SK-N-SH (cell line): ENCODE measurements around the gene ZMYND19. TPM values are rescaled to one million over a fixed set of nuclear protein-coding genes. Genes with fewer than 3 reads are reported as not detected.

Source experiments
- CTCF ChIA-PET: fragments of 300-600, 350-600 bp; formaldehyde crosslinking; extraction: SDS; loops from one replicate; lab custom pipeline; 2021; lab: Yijun Ruan, JAX
- POLR2A ChIA-PET: fragments of 350-600 bp; sonication (Branson Sonifier 250); formaldehyde crosslinking; extraction: SDS; loops from one replicate; lab custom pipeline; 2020; ENCODE audit warnings: antibody characterized with exemption, inconsistent platforms; lab: Yijun Ruan, JAX
- DNase-seq: peaks from one replicate; pipeline ENCODE4 v3.0.0; 2012
- H2AFZ ChIP-seq: fragments of 200-600 bp; sonication (generic); 2 replicates; pipeline ENCODE4 v1.8.1; 2016; ENCODE audit warnings: antibody characterized with exemption, mild to moderate bottlenecking, low read depth
- H3F3A ChIP-seq: fragments of 200-600 bp; sonication (generic); replicated peaks from 2 replicates; pipeline ENCODE3; 2016; ENCODE audit warnings: antibody characterized with exemption, mild to moderate bottlenecking; ENCODE audit not compliant: insufficient read depth
- H3K27ac ChIP-seq, 2 experiments: fragments of 200-500 bp in 1 of 2; fragments of 200-600 bp in 1 of 2; sonication (Bioruptor generic) in 1 of 2; sonication (generic), shearing (Covaris generic) in 1 of 2; 2 replicates each; pipeline versions ENCODE4 v1.5.1 to v1.6.1; 2014 to 2016; ENCODE audit warnings: low read depth in 2 of 2, inconsistent platforms in 1 of 2, low read length in 1 of 2, mild to moderate bottlenecking in 1 of 2, mixed read lengths in 1 of 2
- H3K27me3 ChIP-seq: fragments of 200-600 bp; sonication (generic), shearing (Covaris generic); 2 replicates; pipeline ENCODE4 v1.6.1; 2016; ENCODE audit warnings: mixed run types; ENCODE audit not compliant: insufficient read depth
- H3K36me3 ChIP-seq, 2 experiments: fragments of 200-500 bp in 1 of 2; fragments of 200-600 bp in 1 of 2; sonication (Bioruptor generic) in 1 of 2; sonication (generic) in 1 of 2; replicated peaks in 1 of 2; 2 replicates each; pipeline versions ENCODE3 to v1.5.1; 2014 to 2016; ENCODE audit warnings: low read length in 1 of 2, mild to moderate bottlenecking in 1 of 2; ENCODE audit not compliant: insufficient read depth in 2 of 2, control insufficient read depth in 1 of 2
- H3K4me1 ChIP-seq, 2 experiments: fragments of 200-500 bp in 1 of 2; fragments of 200-600 bp in 1 of 2; sonication (Bioruptor generic) in 1 of 2; sonication (generic), shearing (Covaris generic) in 1 of 2; 2 replicates each; pipeline versions ENCODE4 v1.5.1 to v1.6.1; 2014 to 2016; ENCODE audit warnings: low read depth in 1 of 2, low read length in 1 of 2, mixed run types in 1 of 2; ENCODE audit not compliant: insufficient read depth in 2 of 2, control insufficient read depth in 1 of 2
- H3K4me2 ChIP-seq: fragments of 200-600 bp; sonication (generic), shearing (Covaris generic); 2 replicates; pipeline ENCODE4 v1.6.1; 2017; ENCODE audit warnings: mixed run types
- H3K4me3 ChIP-seq, 2 experiments: fragments of 200-500 bp in 1 of 2; fragments of 200-600 bp in 1 of 2; sonication (Bioruptor generic) in 1 of 2; sonication (generic), shearing (Covaris generic) in 1 of 2; 2 replicates each; pipeline versions ENCODE4 v1.5.1 to v1.8.1; 2014 to 2016; ENCODE audit warnings: low read depth in 2 of 2, inconsistent platforms in 1 of 2, low read length in 1 of 2, mild to moderate bottlenecking in 1 of 2, mixed read lengths in 1 of 2, moderate library complexity in 1 of 2
- H3K79me2 ChIP-seq: fragments of 200-600 bp; sonication (generic); 2 replicates; pipeline ENCODE4 v1.8.1; 2017; ENCODE audit warnings: mild to moderate bottlenecking; ENCODE audit not compliant: insufficient read depth
- H3K9ac ChIP-seq: fragments of 200-600 bp; sonication (generic); 2 replicates; pipeline ENCODE4 v1.6.1; 2017; ENCODE audit warnings: mixed run types
- H3K9me2 ChIP-seq: fragments of 200-600 bp; sonication (generic); 2 replicates; pipeline ENCODE4 v1.6.1; 2017; ENCODE audit warnings: mixed run types
- H3K9me3 ChIP-seq: fragments of 200-600 bp; sonication (generic); 2 replicates; pipeline ENCODE4 v1.6.1; 2017; ENCODE audit warnings: mixed run types, mild to moderate bottlenecking, moderate library complexity
- H4K20me1 ChIP-seq: fragments of 200-600 bp; sonication (generic); 2 replicates; pipeline ENCODE4 v1.6.1; 2017; ENCODE audit warnings: mild to moderate bottlenecking, mixed run types; ENCODE audit not compliant: insufficient read depth
- EZH2phosphoT487 ChIP-seq: fragments of 200-600 bp; sonication (generic); IDR thresholded peaks from 2 replicates; pipeline ENCODE4 v1.6.1; 2017; ENCODE audit warnings: low read depth, mixed run types, mild to moderate bottlenecking, antibody characterized with exemption, moderate library complexity, borderline replicate concordance
- FOSL2 ChIP-seq: IDR thresholded peaks from 2 replicates; pipeline ENCODE4 v1.4.0; 2012; ENCODE audit warnings: low read depth, mild to moderate bottlenecking, moderate library complexity, borderline replicate concordance
- MAX ChIP-seq: IDR thresholded peaks from 2 replicates; pipeline ENCODE4 v1.4.0; 2012; ENCODE audit warnings: low read depth
- MEF2A ChIP-seq: IDR thresholded peaks from 2 replicates; pipeline ENCODE4 v1.4.0; 2012; ENCODE audit warnings: low read depth, borderline replicate concordance
- MXI1 ChIP-seq: IDR thresholded peaks from 2 replicates; pipeline ENCODE4 v1.6.1; 2012; ENCODE audit warnings: mild to moderate bottlenecking, low read depth, low read length, improper control_type of control experiment
- NFIC ChIP-seq: IDR thresholded peaks from 2 replicates; pipeline ENCODE4 v1.4.0; 2012; ENCODE audit warnings: borderline replicate concordance
- NRF1 ChIP-seq: IDR thresholded peaks from 2 replicates; pipeline ENCODE4 v1.6.1; 2012; ENCODE audit warnings: low read depth, mild to moderate bottlenecking, low read length
- POLR2AphosphoS5 ChIP-seq: IDR thresholded peaks from 2 replicates; pipeline ENCODE4 v1.6.1; 2012; ENCODE audit warnings: low read depth, low read length
- RAD21 ChIP-seq: IDR thresholded peaks from 2 replicates; pipeline ENCODE4 v1.6.1; 2012; ENCODE audit warnings: mild to moderate bottlenecking, low read length
- RFX5 ChIP-seq: IDR thresholded peaks from 2 replicates; pipeline ENCODE4 v1.6.1; 2012; ENCODE audit warnings: mild to moderate bottlenecking, improper control_type of control experiment, low read length
- RXRA ChIP-seq: IDR thresholded peaks from 2 replicates; pipeline ENCODE4 v1.4.0; 2012; ENCODE audit warnings: low read depth, mild to moderate bottlenecking, borderline replicate concordance
- SIN3A ChIP-seq: IDR thresholded peaks from 2 replicates; pipeline ENCODE4 v1.6.1; 2012; ENCODE audit warnings: low read depth, mild to moderate bottlenecking, low read length, moderate library complexity, borderline replicate concordance
- SMC3 ChIP-seq: IDR thresholded peaks from 2 replicates; pipeline ENCODE4 v1.6.1; 2012; ENCODE audit warnings: low read depth, low read length, improper control_type of control experiment
- TAF1 ChIP-seq: IDR thresholded peaks from 2 replicates; pipeline ENCODE4 v1.6.1; 2012; ENCODE audit warnings: low read depth, mild to moderate bottlenecking, low read length, moderate library complexity, borderline replicate concordance
- TCF12 ChIP-seq: IDR thresholded peaks from 2 replicates; pipeline ENCODE4 v1.4.0; 2012
- YY1 ChIP-seq: IDR thresholded peaks from 2 replicates; pipeline ENCODE4 v1.4.0; 2012; ENCODE audit warnings: low read depth, mild to moderate bottlenecking
- ZBTB33 ChIP-seq: IDR thresholded peaks from 2 replicates; pipeline ENCODE4 v1.4.0; 2012; ENCODE audit warnings: low read depth, borderline replicate concordance
- WGBS: methylation state at CpG from one replicate; pipeline ENCODE4 v1.1.6; 2017; ENCODE audit warnings: low lambda C conversion rate; 5-methylcytosine and 5-hydroxymethylcytosine counted together
- polyA plus RNA-seq, 3 experiments: library from polyadenylated mRNA; depleted of rRNA; stranded (reverse); fragments of >200 nt; gene quantifications; 2 replicates each; pipeline ENCODE4 v1.2.3, GENCODE V29; 2012
- TF ChIP-seq, protein P1 (sequence below): IDR thresholded peaks from 2 replicates; pipeline ENCODE4; 2012
- TF ChIP-seq, protein P2 (sequence below): IDR thresholded peaks from 2 replicates; pipeline ENCODE4 v1.6.1; 2012; ENCODE audit warnings: mild to moderate bottlenecking, low read depth, low read length, moderate library complexity
- TF ChIP-seq, protein P3 (sequence below): fragments of 150-350 bp; IDR thresholded peaks from 2 replicates; pipeline ENCODE4 v1.6.1; 2016; ENCODE audit warnings: mild to moderate bottlenecking, low read depth, low read length
- TF ChIP-seq, protein P4 (sequence below): fragments of 150-350 bp; IDR thresholded peaks from 2 replicates; pipeline ENCODE4 v1.6.1; 2017; ENCODE audit warnings: antibody characterized with exemption, low read length, low read depth, borderline replicate concordance

ZMYND19 gene
- polyA plus RNA-seq, 1 of the 3 experiments (the other 2 are of a cell fraction): 43.1 TPM

GRCh38 chr9:137619240-137620047 lies 29.1 kb upstream of the ZMYND19 start:
- peaks cover 16 to 17% of the 10 kb centered on the region in 2 experiments for H3K36me3 ChIP-seq
- ChIA-PET CTCF (interaction anchor here (1.0 kb wide), 1 partner anchor 40 kb away, joined by 3 read pairs; no protein-coding TSS in a partner anchor), POLR2A (interaction anchor here (0.7 to 1.3 kb wide), 4 partner anchors 12 to 60 kb away, joined by 3 to 7 read pairs (median 4); partner anchors contain the start of gene ARRDC1)
- H4K20me1 ChIP-seq: peaks cover 40% of the 10 kb centered on the region
- 4% methylated on average over 18 of the region's 58 CpGs for WGBS
- H2AFZ ChIP-seq: peak overlapping the region; percentile 57; the same call in 1 of the 2 replicates
- peaks cover 15 to 25% of the 10 kb centered on the region in 2 experiments; a peak in 3 of 4 replicates for H3K4me1 ChIP-seq
- H3K27me3 ChIP-seq: no peaks in the 10 kb centered on the region
- peak overlapping the region; percentile 81 for H3K4me2 ChIP-seq
- H3F3A ChIP-seq: peaks cover 11% of the 10 kb centered on the region
- peak overlapping the region; percentile 65 to 66 for H3K27ac ChIP-seq
- no peaks in the 10 kb centered on the region for H3K9me2 ChIP-seq
- peak overlapping the region; percentile 86 for H3K9ac ChIP-seq
- no peak for DNase-seq
- H3K9me3 ChIP-seq: no peaks in the 10 kb centered on the region
- peak overlapping the region; percentile 76 to 97 for H3K4me3 ChIP-seq
- peaks cover 82% of the 10 kb centered on the region for H3K79me2 ChIP-seq
- TF ChIP-seq TCF12 (no peak), EZH2phosphoT487 (no peak), SIN3A (peak; percentile 82; the same call in 1 of the 2 replicates), NRF1 (no peak), MXI1 (peak; percentile 94), POLR2AphosphoS5 (no peak), MAX (peak; percentile 55; the same call in 1 of the 2 replicates), NFIC (no peak), RXRA (no peak), RFX5 (no peak), YY1 (0 out of 2 replicates have a peak, but pooled peaks have one; percentile 33), ZBTB33 (no peak), TAF1 (no peak), SMC3 (no peak), RAD21 (no peak), FOSL2 (no peak), MEF2A (no peak)
- TF ChIP-seq, protein P1, sequence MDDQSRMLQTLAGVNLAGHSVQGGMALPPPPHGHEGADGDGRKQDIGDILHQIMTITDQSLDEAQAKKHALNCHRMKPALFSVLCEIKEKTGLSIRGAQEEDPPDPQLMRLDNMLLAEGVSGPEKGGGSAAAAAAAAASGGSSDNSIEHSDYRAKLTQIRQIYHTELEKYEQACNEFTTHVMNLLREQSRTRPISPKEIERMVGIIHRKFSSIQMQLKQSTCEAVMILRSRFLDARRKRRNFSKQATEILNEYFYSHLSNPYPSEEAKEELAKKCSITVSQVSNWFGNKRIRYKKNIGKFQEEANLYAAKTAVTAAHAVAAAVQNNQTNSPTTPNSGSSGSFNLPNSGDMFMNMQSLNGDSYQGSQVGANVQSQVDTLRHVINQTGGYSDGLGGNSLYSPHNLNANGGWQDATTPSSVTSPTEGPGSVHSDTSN: no peak
- TF ChIP-seq, protein P2, sequence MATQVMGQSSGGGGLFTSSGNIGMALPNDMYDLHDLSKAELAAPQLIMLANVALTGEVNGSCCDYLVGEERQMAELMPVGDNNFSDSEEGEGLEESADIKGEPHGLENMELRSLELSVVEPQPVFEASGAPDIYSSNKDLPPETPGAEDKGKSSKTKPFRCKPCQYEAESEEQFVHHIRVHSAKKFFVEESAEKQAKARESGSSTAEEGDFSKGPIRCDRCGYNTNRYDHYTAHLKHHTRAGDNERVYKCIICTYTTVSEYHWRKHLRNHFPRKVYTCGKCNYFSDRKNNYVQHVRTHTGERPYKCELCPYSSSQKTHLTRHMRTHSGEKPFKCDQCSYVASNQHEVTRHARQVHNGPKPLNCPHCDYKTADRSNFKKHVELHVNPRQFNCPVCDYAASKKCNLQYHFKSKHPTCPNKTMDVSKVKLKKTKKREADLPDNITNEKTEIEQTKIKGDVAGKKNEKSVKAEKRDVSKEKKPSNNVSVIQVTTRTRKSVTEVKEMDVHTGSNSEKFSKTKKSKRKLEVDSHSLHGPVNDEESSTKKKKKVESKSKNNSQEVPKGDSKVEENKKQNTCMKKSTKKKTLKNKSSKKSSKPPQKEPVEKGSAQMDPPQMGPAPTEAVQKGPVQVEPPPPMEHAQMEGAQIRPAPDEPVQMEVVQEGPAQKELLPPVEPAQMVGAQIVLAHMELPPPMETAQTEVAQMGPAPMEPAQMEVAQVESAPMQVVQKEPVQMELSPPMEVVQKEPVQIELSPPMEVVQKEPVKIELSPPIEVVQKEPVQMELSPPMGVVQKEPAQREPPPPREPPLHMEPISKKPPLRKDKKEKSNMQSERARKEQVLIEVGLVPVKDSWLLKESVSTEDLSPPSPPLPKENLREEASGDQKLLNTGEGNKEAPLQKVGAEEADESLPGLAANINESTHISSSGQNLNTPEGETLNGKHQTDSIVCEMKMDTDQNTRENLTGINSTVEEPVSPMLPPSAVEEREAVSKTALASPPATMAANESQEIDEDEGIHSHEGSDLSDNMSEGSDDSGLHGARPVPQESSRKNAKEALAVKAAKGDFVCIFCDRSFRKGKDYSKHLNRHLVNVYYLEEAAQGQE: no peak
- TF ChIP-seq, protein P3, sequence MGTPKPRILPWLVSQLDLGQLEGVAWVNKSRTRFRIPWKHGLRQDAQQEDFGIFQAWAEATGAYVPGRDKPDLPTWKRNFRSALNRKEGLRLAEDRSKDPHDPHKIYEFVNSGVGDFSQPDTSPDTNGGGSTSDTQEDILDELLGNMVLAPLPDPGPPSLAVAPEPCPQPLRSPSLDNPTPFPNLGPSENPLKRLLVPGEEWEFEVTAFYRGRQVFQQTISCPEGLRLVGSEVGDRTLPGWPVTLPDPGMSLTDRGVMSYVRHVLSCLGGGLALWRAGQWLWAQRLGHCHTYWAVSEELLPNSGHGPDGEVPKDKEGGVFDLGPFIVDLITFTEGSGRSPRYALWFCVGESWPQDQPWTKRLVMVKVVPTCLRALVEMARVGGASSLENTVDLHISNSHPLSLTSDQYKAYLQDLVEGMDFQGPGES: no peak
- TF ChIP-seq, protein P4, sequence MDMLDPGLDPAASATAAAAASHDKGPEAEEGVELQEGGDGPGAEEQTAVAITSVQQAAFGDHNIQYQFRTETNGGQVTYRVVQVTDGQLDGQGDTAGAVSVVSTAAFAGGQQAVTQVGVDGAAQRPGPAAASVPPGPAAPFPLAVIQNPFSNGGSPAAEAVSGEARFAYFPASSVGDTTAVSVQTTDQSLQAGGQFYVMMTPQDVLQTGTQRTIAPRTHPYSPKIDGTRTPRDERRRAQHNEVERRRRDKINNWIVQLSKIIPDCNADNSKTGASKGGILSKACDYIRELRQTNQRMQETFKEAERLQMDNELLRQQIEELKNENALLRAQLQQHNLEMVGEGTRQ: no peak
